HTERT RPE-1 (cell line): Measurements from ENCODE around the gene H2BW2.
"Not testable (repeated sequence)": the region's sequence is repeated elsewhere in the genome, so short reads cannot be mapped to it uniquely, and the experiment has no call there.

Experiments used
- in situ Hi-C: fragments of 300-500 bp; cut with MboI; formaldehyde crosslinking; loops from 4 replicates; pipeline ENCODE4 v1.14.3; 2020; ENCODE audit warnings: low sequenced_read_pairs

The H2BW2 gene

GRCh38 chrX:104039689-104040505 is at the start of gene H2BW2:
Gene H2BW2 (plus strand): TSS chrX:104039956. CDS start chrX:104039995, 39 bp downstream.
- in situ Hi-C loops = no loop called here

DNA sequence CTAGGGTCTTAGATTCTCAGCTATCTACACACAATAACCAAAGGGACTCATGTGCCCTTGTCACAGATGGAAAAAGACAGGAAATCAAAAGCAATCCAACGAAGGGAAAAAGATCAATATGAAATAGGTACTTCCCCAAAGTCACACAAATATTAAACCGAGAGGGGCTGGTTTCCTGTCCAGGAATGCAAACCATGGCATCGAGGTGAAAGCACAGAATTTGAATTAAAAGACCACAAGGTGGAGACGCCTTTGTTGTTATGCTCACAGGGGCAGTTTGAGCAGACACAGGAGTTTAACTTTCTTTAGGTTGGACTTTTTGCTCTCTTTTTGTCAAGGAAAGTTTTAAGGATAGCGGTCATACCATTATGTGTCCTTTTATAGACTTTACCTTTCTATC is 40.5 kb upstream of the H2BW2 start:
- in situ Hi-C loops = no loop called here

DNA sequence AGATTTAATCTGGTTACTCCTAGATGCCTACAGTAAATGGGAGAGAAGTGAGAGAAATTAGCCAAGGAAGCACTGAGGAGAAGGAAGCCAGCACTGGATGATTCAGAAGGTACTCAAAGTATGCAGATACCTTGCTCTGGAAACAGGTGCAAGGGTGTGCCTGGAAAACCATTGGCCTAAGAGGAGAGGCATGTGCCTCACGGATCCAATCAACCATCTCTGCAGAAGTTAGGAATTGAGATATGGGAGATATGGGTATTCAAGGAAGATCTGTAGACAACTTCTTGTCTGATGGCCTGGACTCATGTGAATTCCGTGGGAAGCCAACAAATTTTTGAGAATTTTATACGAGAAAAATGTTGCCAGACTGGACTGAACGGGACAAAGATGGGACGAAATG is 30.9 kb upstream of the H2BW2 start:
- in situ Hi-C loops = no loop called here

- in situ Hi-C loops = no loop called here
Measured at GRCh38 chrX:104013158-104013557, 26.6 kb upstream of the H2BW2 start.

- in situ Hi-C loops = no loop called here
Measured at GRCh38 chrX:104013606-104014005, 26.1 kb upstream of the H2BW2 start, which contains the start of gene H2BW1. Gene H2BW1 (minus strand): TSS chrX:104013708. CDS start chrX:104013576, 132 bp downstream.

GRCh38 chrX:104015576-104015975 is 24.2 kb upstream of the H2BW2 start:
- in situ Hi-C loops = not testable (repeated sequence)

DNA sequence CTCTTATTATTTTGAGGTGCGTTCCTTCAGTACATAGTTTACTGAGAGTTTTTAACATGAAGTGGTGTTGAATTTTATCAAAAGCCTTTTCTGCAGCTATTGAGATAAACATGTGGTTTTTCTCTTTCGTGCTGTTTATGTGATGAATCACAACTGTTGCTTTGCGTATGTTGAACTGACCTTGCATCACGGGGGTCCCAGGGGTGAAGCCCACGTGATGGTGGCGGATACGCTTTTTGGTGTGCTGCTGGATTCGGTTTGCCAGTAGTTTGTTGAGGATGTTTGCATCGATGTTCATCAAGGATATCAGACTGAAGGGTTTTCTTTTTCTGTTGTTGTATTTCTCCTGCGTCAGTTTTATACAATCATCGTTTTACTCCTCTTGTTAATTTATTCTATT is 21.6 kb upstream of the H2BW2 start:
- in situ Hi-C loops = no loop called here

GRCh38 chrX:104041003-104041402 is 1.2 kb downstream of the H2BW2 start:
- in situ Hi-C loops = no loop called here

GRCh38 chrX:104045642-104046041 is 5.9 kb downstream of the H2BW2 start:
- in situ Hi-C loops = no loop called here

DNA sequence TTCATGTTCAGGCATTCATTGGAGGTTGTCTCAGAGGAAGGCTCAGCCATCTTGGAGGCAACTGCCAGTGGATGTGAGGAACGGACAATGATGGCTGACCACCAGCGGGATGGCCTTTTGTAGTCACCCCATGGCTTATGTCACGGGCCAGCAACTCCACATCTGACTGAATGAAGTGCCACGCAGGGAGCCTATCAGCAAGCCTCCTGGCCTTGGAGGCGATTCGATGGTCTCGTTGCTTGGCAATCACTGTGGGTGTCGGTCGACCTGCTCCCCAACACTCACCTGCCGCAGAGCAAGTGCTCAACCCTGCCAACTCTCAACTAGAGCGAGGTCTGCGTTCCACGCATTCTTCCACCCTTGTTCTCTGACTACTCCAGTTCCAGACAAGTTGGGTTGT is 7.4 kb downstream of the H2BW2 start:
- in situ Hi-C loops = no loop called here

GRCh38 chrX:104054956-104055355 is 15.2 kb downstream of the H2BW2 start:
- in situ Hi-C loops = not testable (repeated sequence)

DNA sequence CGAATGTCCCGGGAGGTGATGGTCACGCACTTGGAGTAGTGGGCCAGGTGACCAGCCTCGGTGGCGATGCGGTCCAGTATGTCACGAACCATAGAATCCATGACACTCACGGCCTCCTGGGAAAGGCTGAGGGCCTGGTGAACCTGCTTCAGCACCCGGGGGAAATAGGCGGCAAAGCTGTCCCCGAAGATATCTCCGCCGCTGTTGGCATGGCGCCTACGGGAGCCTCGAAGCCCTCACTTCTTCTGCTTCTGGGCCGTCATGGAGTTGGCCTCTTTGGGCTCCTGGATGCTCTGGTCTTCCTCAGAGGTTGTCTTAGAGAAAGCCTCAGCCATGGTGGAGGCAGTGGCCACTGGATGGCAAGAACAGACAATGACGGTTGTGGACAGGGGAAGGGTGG is 22.9 kb downstream of the H2BW2 start:
- in situ Hi-C loops = not testable (repeated sequence)

- in situ Hi-C loops = not testable (repeated sequence)
Measured at GRCh38 chrX:104075778-104076445, 36.2 kb downstream of the H2BW2 start, which contains the start of gene TMSB15C. Gene TMSB15C (minus strand): TSS chrX:104076236.

DNA sequence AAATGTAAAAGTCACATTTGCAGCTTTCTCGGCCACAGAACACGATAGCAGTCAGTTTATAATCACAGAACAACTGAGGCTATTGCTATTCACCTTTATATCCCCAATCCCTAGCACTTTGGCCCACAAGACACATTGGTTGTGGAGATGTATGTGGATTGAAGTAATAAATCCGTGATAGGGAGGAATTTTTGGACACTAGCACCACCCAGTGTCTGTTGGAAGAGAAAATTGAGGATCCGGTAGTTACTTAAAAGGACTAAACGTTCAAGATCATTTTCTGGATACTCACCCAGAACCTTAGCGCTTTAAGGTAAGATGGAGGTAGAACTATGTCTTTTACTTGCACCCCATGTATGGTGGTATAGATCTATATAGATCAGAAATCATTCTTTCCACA is 38.1 kb downstream of the H2BW2 start:
- in situ Hi-C loops = not testable (repeated sequence)

- in situ Hi-C loops = no loop called here
Measured at GRCh38 chrX:104084063-104084462, 44.3 kb downstream of the H2BW2 start.

- in situ Hi-C loops = no loop called here
Measured at GRCh38 chrX:104084534-104085277, 45.0 kb downstream of the H2BW2 start.

- in situ Hi-C loops = no loop called here
Measured at GRCh38 chrX:104085477-104085876, 45.7 kb downstream of the H2BW2 start.

GRCh38 chrX:104085919-104086318 is 46.2 kb downstream of the H2BW2 start:
- in situ Hi-C loops = no loop called here
